Stimulated activated naive CD8-positive, alpha-beta T cell treated with anti-CD3 and anti-CD28 coated beads, Interleukin-15, amount 100 ng/mL, for 72 hours (primary cell): ENCODE data around the gene MESP2.

ENCODE experiments used
- ATAC-seq: fragments of 150-1000 bp; cut with Tn5 transposase; 2 replicates; pipeline ENCODE4 v1.10.0; 2021; ENCODE audit warnings: mild to moderate bottlenecking, moderate library complexity
- DNase-seq, 2 donors: peaks; one replicate each; pipeline ENCODE4 v3.0.0; 2021 to 2022
- H3K27ac Mint-ChIP-seq, 2 donors: one replicate each; pipeline ENCODE4 v1.8.0; 2022; ENCODE audit warnings: mild to moderate bottlenecking in 2 of 2, mixed read lengths in 2 of 2, moderate library complexity in 2 of 2
- H3K27me3 Mint-ChIP-seq: one replicate; pipeline ENCODE4 v1.8.0; 2022; ENCODE audit warnings: mixed read lengths
- H3K4me1 Mint-ChIP-seq: one replicate; pipeline ENCODE4 v1.8.0; 2022; ENCODE audit warnings: mild to moderate bottlenecking, mixed read lengths
- H3K4me3 Mint-ChIP-seq, 2 donors: one replicate each; pipeline ENCODE4 v1.8.0; 2022; ENCODE audit warnings: mild to moderate bottlenecking in 2 of 2, mixed read lengths in 2 of 2, moderate library complexity in 1 of 2
- H3K9me3 Mint-ChIP-seq, 2 donors: one replicate each; pipeline ENCODE4 v1.8.0; 2022; ENCODE audit warnings: mixed read lengths in 2 of 2

Gene MESP2

DNA sequence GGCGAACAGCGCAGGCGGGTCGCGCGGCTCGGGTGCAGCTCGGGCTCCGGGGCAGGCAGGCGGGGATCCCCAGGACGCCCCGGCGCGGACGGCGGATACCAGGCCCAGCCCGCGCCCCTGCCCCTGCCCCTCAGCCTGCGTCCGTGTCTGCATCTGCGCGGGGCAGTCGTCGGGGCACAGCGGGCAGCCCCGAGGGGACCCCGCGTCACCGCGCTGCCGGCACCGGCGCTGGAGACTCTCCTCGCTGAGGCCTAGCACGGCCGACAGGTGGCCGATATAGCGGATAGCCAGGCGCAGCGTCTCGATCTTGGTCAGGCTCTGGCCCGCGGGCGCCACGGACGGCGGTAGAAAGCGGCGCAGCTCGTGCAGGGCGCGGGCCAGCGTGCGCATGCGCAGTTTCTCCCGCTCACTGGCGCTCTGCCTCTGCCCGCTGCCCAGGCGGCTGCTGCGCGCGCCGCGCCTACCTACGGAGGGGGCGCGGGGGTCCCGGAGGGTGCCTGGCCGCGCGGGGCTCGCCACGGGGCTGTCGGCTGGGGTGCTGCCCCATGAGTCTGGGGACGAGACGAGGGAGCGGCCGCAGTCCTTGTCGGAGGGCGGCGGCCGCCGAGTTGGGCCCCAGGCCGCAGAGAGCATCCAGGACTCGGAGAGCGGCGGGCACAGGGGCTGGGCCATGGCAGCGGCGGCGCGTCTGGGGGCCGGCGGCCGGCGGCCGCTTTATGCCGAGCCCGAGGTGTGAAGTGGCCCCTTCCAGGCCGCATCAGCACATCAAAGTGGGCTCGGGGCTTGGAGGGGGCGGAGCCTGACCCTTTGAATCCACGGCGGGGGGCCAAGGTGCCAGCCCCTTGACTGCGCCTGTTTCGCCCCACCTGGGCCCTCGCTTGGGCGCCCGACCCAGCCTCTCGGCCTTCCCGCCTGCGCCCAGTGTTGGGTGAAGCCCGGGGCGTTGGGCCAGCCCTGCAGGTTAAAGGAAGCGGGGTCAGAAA lies 25.3 kb upstream of the MESP2 start, which contains the start of gene MESP1:
TSS of gene MESP1 (minus strand) at position 690 of the 983 bp plus-strand sequence. CDS start at position 672, 18 bp downstream.
- Mint-ChIP-seq H3K4me3 (peak within 1 kb of the TSS; percentile 82 to 88), H3K4me1 (peaks cover 8% of the 10 kb centered on the region), H3K27ac (peak within 1 kb of the TSS; percentile 74 to 90), H3K27me3 (peaks cover 23% of the 10 kb centered on the region), H3K9me3 (no peaks in the 10 kb centered on the region)
- DNase-seq, result peak; percentile 92 to 94
- ATAC-seq, result peak; percentile 90

DNA sequence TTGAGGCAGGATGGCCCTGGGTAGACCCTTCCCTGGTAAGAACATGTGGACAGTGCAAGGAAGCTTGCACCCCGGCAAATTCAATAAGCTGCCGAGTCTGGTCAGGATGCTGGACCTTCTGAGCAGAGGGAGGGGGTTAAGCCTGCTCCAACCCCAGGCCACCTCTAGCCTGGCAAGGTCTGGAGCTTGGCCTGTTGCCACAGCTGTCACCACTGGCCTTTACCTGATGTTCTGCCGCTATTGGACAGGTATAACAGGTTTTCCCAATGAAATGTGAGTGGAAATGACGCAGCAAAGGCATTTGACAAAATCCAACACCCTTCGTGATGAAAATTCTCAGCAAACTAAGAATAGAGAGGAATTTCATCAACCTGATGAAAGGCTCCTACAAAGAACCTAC lies 24.4 kb upstream of the MESP2 start:
- peaks cover 28% of the 10 kb centered on the region for H3K27me3 Mint-ChIP-seq
- H3K4me3 Mint-ChIP-seq, result peak overlapping the region in 1 of 2 donors; percentile 57
- H3K4me1 Mint-ChIP-seq, result peaks cover 8% of the 10 kb centered on the region
- no peak overlapping the region for H3K27ac Mint-ChIP-seq
- ATAC-seq, result no peak
- DNase-seq, result no peak
- no peaks in the 10 kb centered on the region for H3K9me3 Mint-ChIP-seq

DNA sequence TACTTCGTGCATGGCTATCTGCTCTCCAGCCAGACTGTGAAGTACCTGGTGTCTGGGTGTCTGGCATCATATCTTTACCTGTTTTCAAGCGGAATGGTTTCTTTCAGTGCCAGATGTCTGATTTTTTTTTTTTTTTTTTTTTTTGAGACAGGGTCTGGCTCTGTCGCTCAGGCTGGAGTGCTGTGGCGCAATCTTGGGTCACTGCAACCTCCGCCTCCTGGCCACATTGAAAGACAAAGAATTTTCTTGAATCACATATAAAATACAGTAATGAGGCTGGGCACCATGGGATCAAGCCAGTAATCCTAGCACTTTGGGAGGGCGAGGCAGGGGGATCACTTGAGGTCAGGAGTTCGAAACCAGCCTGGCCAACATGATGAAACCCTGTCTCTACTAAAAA lies 22.3 kb upstream of the MESP2 start:
- Mint-ChIP-seq H3K4me1 (peaks cover 8% of the 10 kb centered on the region), H3K27ac (no peak overlapping the region), H3K27me3 (peaks cover 22% of the 10 kb centered on the region), H3K4me3 (no peak overlapping the region), H3K9me3 (no peaks in the 10 kb centered on the region)
- ATAC-seq (no peak), DNase-seq (no peak)

DNA sequence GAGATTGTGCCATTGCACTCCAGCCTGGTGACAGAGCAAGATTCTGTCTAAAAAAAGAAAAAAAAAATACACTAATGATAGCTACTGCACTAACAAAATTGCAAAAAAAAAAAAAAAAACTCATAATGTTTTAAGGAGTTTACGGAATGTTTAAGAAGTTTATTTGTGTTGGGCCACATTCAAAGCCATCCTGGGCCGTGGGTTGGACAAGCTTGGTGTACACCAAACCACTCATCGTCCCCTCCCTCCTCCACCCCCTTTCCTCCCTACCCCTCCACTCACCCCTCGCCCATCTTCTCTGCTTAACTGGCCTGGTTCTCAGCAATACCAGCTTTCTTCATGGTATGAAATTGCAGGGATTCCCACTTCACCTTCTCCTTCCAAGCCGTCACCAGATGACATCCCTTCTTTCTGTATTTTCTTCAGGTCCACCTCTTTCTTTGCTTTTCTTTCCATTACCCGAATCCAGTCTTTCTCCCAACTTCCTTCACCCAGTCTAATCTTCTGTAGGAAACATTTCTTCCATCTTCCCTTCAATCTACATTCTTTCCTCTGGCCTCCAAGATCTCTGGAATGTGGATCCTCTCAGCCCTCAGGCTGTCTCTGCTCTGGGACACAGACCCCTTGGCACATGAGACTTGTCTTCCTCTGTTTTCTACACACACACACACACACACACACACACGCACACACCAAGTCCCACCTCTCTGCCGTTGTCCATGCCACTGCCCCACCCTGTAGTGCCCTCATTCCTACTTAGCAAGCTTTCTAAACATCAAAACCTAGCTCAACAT lies 21.6 kb upstream of the MESP2 start:
- H3K27me3 Mint-ChIP-seq, result peaks cover 22% of the 10 kb centered on the region
- peaks cover 6% of the 10 kb centered on the region for H3K4me1 Mint-ChIP-seq
- no peak overlapping the region for H3K27ac Mint-ChIP-seq
- H3K9me3 Mint-ChIP-seq, result no peaks in the 10 kb centered on the region
- DNase-seq (no peak), ATAC-seq (no peak)
- no peak overlapping the region for H3K4me3 Mint-ChIP-seq

DNA sequence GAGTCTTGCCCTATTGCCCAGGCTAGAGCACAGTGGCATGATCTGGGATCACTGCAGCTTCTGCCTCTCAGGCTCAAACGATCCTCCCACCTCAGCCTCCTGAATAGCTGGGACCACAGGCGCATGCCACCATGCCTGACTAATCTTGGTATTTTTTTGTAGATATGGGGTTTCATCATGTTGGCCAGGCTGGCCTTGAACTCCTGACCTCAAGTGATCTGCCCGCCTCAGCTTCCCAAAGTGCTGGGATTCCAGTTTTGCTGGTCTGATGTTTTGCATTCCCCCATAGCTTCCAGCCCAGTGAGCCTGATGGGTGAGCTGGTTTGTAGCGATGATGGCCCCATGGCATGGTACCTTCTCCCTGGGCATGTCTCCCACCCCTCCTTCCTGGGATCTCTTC lies 20.4 kb upstream of the MESP2 start:
- no peaks in the 10 kb centered on the region for H3K9me3 Mint-ChIP-seq
- no peak for DNase-seq
- no peak overlapping the region for H3K27ac Mint-ChIP-seq
- no peak overlapping the region for H3K4me3 Mint-ChIP-seq
- no peaks in the 10 kb centered on the region for H3K4me1 Mint-ChIP-seq
- no peak for ATAC-seq
- peaks cover 22% of the 10 kb centered on the region for H3K27me3 Mint-ChIP-seq

DNA sequence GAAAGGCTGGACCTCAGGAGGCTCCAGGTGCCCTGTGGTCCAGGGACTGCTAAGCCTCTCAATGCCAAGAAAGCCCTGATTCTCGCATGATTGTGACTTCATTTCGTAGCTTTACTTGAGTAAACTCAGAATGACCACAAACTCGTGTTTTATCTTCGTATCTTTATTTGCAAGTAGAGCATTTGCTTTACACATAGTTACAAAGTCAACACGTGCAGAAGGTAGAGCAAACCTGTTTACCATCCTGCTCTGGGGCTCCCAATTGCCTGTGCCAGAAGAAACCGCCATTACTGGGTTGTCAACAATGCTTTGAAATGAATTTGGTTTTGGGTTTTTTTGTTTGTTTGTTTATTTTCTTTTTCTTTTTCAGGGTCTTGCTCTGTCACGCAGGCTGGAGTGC lies 19.2 kb upstream of the MESP2 start:
- DNase-seq (no peak), ATAC-seq (no peak)
- peaks cover 21% of the 10 kb centered on the region for H3K27me3 Mint-ChIP-seq
- no peaks in the 10 kb centered on the region for H3K9me3 Mint-ChIP-seq
- no peak overlapping the region for H3K4me3 Mint-ChIP-seq
- H3K4me1 Mint-ChIP-seq, result no peaks in the 10 kb centered on the region
- no peak overlapping the region for H3K27ac Mint-ChIP-seq

DNA sequence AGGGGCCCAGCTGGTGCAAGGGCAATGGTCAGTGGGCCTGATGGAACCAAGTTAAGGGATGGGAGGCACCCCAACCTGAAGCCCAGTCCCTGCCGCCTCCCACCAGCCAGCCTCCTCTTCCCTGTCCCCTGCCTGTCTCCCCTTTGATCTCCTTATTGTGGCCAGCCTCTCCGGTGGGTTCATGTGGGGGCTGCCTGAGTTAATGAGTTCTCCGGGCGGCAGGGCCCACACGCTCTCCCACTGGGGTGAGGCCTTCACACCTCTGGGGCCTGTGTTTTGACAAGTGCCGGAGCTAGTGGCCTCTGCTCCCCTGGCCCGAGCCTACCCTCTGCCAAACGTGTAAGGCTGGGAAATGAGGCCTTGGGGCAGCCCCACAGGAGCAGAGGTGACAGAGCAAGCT lies 17.8 kb upstream of the MESP2 start:
- Mint-ChIP-seq H3K4me1 (no peaks in the 10 kb centered on the region), H3K9me3 (no peaks in the 10 kb centered on the region), H3K4me3 (no peak overlapping the region), H3K27me3 (peaks cover 12% of the 10 kb centered on the region), H3K27ac (no peak overlapping the region)
- ATAC-seq, result peak; percentile 34
- no peak for DNase-seq

DNA sequence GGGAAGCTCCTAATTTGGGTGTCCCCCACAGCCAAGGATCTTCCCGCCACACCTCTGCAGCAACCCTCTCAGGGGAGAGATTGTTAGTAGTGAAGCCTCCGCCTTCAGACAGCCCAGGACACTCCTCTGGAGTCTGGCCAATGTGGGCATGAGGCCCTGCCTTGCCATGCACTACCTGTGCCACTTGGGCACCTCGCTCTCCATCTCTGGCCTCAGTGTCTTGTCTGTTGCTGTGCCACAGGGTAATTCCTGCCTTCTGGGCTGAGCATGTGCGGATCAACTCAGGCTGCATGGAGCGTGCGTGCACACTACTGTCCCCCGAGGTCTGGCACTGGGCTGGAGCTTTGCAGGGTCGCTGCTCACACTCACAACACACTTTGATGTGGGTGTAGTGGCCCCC lies 17.2 kb upstream of the MESP2 start:
- no peak for DNase-seq
- Mint-ChIP-seq H3K27ac (no peak overlapping the region), H3K27me3 (peaks cover 12% of the 10 kb centered on the region), H3K4me3 (no peak overlapping the region), H3K9me3 (no peaks in the 10 kb centered on the region), H3K4me1 (no peaks in the 10 kb centered on the region)
- ATAC-seq, result no peak

DNA sequence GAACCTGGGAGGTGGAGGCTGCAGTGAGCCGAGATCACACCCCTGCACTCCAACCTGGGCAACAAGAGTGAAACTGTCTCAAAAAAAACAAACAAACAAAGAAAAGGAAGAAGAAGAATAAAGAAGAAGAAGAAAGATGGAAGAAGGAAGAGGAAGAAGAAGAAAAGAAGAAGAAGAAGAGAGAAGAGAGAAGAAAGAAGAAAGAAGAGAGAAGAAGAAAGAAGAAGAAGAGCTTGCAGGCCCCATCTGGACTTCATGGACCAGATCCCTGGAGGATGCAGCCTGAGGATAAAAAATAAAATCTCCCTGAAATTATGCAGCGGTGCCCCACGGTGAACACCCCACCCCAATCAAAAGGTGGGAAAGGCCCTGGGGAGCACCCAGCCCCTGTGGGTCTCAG lies 16.3 kb upstream of the MESP2 start:
- H3K27me3 Mint-ChIP-seq, result peaks cover 12% of the 10 kb centered on the region
- no peak overlapping the region for H3K4me3 Mint-ChIP-seq
- H3K9me3 Mint-ChIP-seq, result no peaks in the 10 kb centered on the region
- DNase-seq (no peak), ATAC-seq (no peak)
- H3K4me1 Mint-ChIP-seq, result no peaks in the 10 kb centered on the region
- H3K27ac Mint-ChIP-seq, result no peak overlapping the region

DNA sequence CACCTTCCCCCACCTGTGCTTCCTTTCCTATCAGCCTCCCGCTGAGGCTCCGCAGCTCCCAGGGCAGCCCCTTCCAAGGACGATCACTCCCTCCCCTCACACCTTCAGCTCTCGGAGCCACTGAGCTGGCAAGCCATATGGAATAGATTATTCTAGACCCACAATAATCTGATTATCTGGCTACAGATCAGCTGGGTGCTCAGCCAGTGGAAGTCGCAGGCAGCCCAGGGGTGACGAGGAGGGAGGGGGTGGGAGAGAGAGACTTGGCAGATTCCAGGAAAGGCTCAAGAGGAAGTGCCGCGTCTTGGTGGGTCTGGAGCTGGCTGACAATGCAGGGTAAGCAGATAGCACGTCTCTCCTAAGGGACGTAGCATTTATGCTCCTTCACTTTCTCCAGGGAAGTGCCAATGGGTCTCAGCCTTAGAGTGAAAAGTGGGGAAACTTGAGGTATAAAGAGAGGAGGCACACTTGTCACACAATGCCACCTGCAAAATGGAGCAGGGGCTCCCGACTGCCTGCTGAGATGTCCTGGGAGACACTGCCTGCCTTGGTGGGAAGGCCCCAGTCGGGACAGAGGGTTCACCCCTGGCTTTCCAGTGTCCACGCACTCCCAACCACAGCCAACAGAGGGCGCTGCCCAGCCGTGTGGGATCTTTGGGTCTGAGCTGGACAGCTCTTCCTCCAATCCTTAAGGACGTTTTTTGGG lies 15.7 kb upstream of the MESP2 start:
- Mint-ChIP-seq H3K27me3 (peaks cover 9% of the 10 kb centered on the region), H3K4me3 (no peak overlapping the region), H3K4me1 (no peaks in the 10 kb centered on the region), H3K9me3 (no peaks in the 10 kb centered on the region), H3K27ac (no peak overlapping the region)
- peak; percentile 85 for ATAC-seq
- DNase-seq, result peak; percentile 72 to 73

DNA sequence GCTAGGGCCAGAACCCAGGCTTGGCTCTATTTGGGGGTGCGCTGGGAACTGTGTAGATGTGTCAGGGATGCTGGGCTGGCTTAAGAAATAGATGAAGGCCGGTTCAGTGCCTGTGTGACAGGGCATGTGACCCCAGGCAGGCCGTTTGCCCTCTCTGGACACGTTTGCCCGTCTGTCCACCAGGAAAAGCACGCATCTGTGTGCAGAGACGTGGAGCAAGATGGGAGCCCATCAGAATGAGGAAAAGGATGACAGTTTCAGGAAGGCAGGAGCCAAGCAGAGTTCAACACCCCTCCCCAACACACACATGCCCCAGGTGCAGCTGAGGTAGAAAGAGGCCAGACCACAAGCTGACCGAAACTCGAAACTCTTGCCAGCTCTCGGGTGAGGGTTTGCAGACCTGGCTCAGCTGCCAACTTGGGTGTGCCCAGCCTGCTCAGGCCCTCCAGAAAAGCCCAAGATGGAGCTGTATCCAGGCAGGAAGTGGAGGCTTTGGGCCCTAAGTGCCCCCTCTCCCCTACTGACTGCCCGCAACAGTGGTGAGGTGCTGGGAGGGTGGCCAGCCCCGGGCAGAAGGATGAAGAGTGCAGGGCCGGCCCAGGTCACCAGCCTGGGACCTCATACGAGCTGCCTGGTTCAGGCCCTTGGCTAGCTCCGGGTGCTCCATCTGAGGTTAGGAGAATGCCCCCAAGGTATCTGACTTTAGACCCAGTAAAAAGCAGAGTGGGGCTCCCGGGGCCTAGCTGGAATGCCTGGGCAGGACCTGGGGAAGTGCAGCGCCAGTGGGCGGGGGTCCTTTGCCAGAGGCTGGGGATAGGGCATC lies 14.9 kb upstream of the MESP2 start:
- H3K9me3 Mint-ChIP-seq, result no peaks in the 10 kb centered on the region
- no peak for ATAC-seq
- no peak for DNase-seq
- peak overlapping the region in 1 of 2 donors; percentile 21 for H3K27ac Mint-ChIP-seq
- no peaks in the 10 kb centered on the region for H3K4me1 Mint-ChIP-seq
- H3K4me3 Mint-ChIP-seq, result no peak overlapping the region
- peaks cover 2% of the 10 kb centered on the region for H3K27me3 Mint-ChIP-seq

DNA sequence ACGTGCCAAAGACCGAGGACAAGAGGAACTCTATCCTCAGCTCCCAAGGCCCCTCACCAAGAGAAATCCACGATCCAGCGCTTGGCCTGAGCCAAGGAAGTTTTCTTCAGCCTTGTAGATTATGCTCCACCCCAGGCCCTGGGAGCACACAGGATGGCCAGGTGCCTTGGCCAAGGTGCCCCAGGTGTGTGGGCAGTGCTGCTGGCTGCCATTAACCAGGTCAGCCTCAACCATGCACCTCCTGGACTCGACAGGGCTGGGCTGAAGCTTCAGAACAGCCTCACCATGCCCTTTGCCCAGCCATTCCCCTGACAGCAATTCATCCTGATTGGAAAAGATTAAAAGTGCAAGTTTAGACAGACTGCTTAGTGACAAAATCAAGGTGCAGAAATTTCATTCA lies 14.2 kb upstream of the MESP2 start:
- ATAC-seq (no peak), DNase-seq (no peak)
- Mint-ChIP-seq H3K9me3 (no peaks in the 10 kb centered on the region), H3K4me3 (no peak overlapping the region), H3K27ac (no peak overlapping the region), H3K4me1 (no peaks in the 10 kb centered on the region), H3K27me3 (no peaks in the 10 kb centered on the region)

DNA sequence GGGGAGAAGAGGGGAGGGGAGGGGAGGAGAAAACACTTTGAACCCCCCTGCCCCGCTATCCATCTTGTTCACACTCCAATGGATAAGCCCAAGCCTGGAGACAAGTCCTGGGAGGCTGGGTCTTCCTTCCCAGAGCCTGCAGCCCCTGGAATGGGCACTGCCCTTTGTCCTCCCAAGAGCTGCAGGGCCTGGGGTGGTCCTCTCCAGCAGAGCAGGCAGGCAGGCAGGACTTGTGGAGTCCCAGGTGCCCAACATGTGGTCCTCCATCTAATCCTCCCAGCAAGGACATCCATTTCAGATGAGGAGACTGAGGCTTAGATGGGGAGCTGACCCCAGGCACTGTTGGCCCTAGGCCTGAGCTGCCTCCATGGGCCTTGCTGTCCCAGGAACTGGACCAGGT lies 10.4 kb upstream of the MESP2 start:
- H3K4me3 Mint-ChIP-seq, result no peak overlapping the region
- DNase-seq (no peak), ATAC-seq (no peak)
- H3K9me3 Mint-ChIP-seq, result no peaks in the 10 kb centered on the region
- no peaks in the 10 kb centered on the region for H3K4me1 Mint-ChIP-seq
- peak overlapping the region in 1 of 2 donors; percentile 50 for H3K27ac Mint-ChIP-seq
- no peaks in the 10 kb centered on the region for H3K27me3 Mint-ChIP-seq

DNA sequence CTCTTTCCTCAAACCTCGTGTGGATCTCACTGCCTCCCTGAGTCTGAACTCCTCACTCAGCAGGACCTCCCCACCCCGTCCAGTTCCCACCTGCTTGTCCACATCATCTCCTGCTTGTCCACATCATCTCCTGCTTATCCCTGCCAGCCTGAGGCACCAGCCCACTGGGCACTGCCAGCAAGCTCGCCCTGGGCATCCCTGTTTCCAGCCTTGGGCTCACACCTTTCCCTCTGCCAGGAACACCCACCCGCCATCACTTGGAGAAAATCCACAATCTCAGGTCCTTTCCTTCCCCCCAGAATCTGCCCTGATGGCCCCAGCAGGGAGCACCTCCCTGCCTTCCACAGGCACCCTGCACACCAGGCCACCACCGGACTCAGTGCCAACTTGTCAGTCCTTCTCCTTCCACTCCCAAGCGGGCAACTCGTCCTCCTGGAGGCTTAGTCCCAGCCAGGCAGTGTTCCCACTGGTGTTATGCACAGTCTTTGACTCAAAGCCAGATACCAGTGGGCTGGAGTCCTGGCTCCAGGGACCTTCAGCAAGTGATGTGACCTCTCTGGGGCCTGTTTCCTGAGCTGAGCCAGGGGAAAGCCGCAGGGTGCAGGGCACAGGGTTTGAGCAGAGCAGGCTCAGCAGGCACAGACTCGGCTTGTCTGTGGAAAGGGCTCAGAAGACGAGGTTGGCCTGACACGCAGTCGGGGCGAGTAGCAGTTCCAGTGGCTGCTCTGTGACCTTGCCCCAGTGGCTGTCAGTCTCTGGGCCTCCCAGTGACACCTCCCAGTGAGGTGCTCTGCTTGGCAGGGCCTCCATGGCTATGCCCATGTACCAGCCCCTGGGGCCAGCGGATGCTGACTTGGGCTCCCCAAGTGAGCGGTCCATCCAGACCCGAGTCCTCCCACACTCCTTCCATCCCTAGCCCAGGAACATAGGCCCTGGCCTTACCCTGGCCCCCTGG lies 9.5 kb upstream of the MESP2 start:
- ATAC-seq, result no peak
- Mint-ChIP-seq H3K27me3 (no peaks in the 10 kb centered on the region), H3K4me1 (no peaks in the 10 kb centered on the region), H3K4me3 (no peak overlapping the region), H3K27ac (peak overlapping the region in 1 of 2 donors; percentile 55), H3K9me3 (no peaks in the 10 kb centered on the region)
- no peak for DNase-seq
